Endothelial cell of umbilical vein (primary cell): ENCODE results near the gene AP1G1. TPM values are rescaled to one million over a fixed set of nuclear protein-coding genes. Genes with fewer than 3 reads are reported as not detected.

Source experiments
- BruUV-seq: library from RNA; stranded (reverse); fragments of 400-500 nt; replicated peaks from 2 replicates; lab custom pipeline; 2021; lab: Mats Ljungman, UMichigan
- CTCF ChIA-PET: fragments of 300-600, 350-600 bp; sonication (Branson Sonifier 250); formaldehyde crosslinking; loops from one replicate; lab custom pipeline; 2021; ENCODE audit warnings: antibody characterized with exemption, inconsistent platforms; lab: Charles Lee
- POLR2A ChIA-PET: fragments of 300-600, 350-600 bp; sonication (Branson Sonifier 250); formaldehyde crosslinking; loops from one replicate; lab custom pipeline; 2021; ENCODE audit warnings: antibody characterized with exemption, inconsistent platforms; lab: Charles Lee
- DNase-seq: peaks from one replicate; pipeline ENCODE4 v3.0.0-alpha.2; 2011; ENCODE audit warnings: low read depth, low spot score
- FAIRE-seq: peaks from 2 replicates; lab custom pipeline; 2011; peaks lifted over from hg19 to GRCh38; lab: Jason Lieb, UNC
- H2AFZ ChIP-seq: 2 replicates; pipeline ENCODE4 v1.6.0; 2012; ENCODE audit warnings: low read depth, low read length, control low read depth, inconsistent platforms
- H3K27ac ChIP-seq: 2 replicates; pipeline ENCODE4 v1.5.1; 2011; ENCODE audit warnings: low read depth, mild to moderate bottlenecking, control low read depth, low read length, moderate library complexity; ENCODE audit not compliant: insufficient read depth
- H3K27me3 ChIP-seq, 2 experiments: 2 replicates each; pipeline versions ENCODE4 v1.6.0 to v1.6.1; 2011; ENCODE audit warnings: low read length in 2 of 2, mixed read lengths in 1 of 2; ENCODE audit not compliant: control insufficient read depth in 2 of 2, insufficient read depth in 2 of 2
- H3K36me3 ChIP-seq, 2 experiments: 2 replicates in 1 of 2; 3 replicates in 1 of 2; pipeline ENCODE4 v1.5.1; 2011; ENCODE audit warnings: low read length in 2 of 2, mild to moderate bottlenecking in 1 of 2, moderate library complexity in 1 of 2; ENCODE audit not compliant: control insufficient read depth in 2 of 2, insufficient read depth in 2 of 2; ENCODE audit errors: extremely low read depth in 1 of 2
- H3K4me1 ChIP-seq: 3 replicates; pipeline ENCODE4 v1.5.1; 2011; ENCODE audit warnings: mild to moderate bottlenecking, low read length; ENCODE audit not compliant: control insufficient read depth, insufficient read depth; ENCODE audit errors: extremely low read depth
- H3K4me2 ChIP-seq: 2 replicates; pipeline ENCODE4 v1.6.1; 2011; ENCODE audit warnings: low read length, control low read depth, mixed read lengths; ENCODE audit not compliant: insufficient read depth
- H3K4me3 ChIP-seq, 3 experiments: fragments of 200-600 bp in 1 of 3; sonication (generic), shearing (Covaris generic) in 1 of 3; replicated peaks in 1 of 3; 2 replicates each; pipeline ENCODE4 v1.5.1; 2011 to 2016; ENCODE audit warnings: control low read depth in 3 of 3, low read length in 3 of 3, mild to moderate bottlenecking in 2 of 3, inconsistent platforms in 1 of 3, low read depth in 1 of 3, moderate library complexity in 1 of 3; ENCODE audit not compliant: insufficient read depth in 1 of 3
- H3K79me2 ChIP-seq: 2 replicates; pipeline ENCODE4 v1.6.0; 2012; ENCODE audit warnings: low read length, inconsistent platforms; ENCODE audit not compliant: control insufficient read depth, insufficient read depth
- H3K9ac ChIP-seq: replicated peaks from 2 replicates; pipeline ENCODE3; 2011; ENCODE audit warnings: low read length, control low read depth; ENCODE audit not compliant: insufficient read depth; ENCODE audit errors: extremely low read depth
- H3K9me1 ChIP-seq: replicated peaks from 3 replicates; pipeline ENCODE4 v1.6.0; 2011; ENCODE audit warnings: mild to moderate bottlenecking, low read length; ENCODE audit not compliant: control insufficient read depth, insufficient read depth; ENCODE audit errors: extremely low read depth
- H3K9me3 ChIP-seq: replicated peaks from 2 replicates; pipeline ENCODE4 v1.5.1; 2012; ENCODE audit warnings: low read length, inconsistent platforms; ENCODE audit not compliant: control insufficient read depth, insufficient read depth
- H4K20me1 ChIP-seq: replicated peaks from 2 replicates; pipeline ENCODE3; 2011; ENCODE audit warnings: mild to moderate bottlenecking, low read length; ENCODE audit not compliant: control insufficient read depth, insufficient read depth; ENCODE audit errors: extremely low read depth
- CTCF ChIP-seq, 2 donors: IDR thresholded peaks; 1 replicate in 1 of 2; 2 replicates in 1 of 2; pipeline ENCODE4 v1.5.1; 2011; ENCODE audit warnings: low read length in 2 of 2, mild to moderate bottlenecking in 2 of 2, moderate library complexity in 2 of 2, control low read depth in 1 of 2, inconsistent platforms in 1 of 2, low read depth in 1 of 2; ENCODE audit not compliant: insufficient read depth in 1 of 2; ENCODE audit errors: extremely low read depth in 1 of 2
- EZH2 ChIP-seq: IDR thresholded peaks from 2 replicates; pipeline ENCODE4 v1.6.1; 2012; ENCODE audit warnings: borderline replicate concordance, low read depth, mild to moderate bottlenecking, moderate library complexity, low read length, inconsistent platforms; ENCODE audit not compliant: severe bottlenecking
- FOS ChIP-seq: IDR thresholded peaks from 2 replicates; pipeline ENCODE4 v1.6.1; 2011; ENCODE audit warnings: mild to moderate bottlenecking, low read length, moderate library complexity, borderline replicate concordance; ENCODE audit not compliant: insufficient read depth
- GATA2 ChIP-seq: IDR thresholded peaks from 2 replicates; pipeline ENCODE4 v1.7.0; 2011; ENCODE audit warnings: low read depth, mild to moderate bottlenecking, moderate library complexity, mixed read lengths, low read length; ENCODE audit not compliant: insufficient read length, insufficient read depth
- JUN ChIP-seq: IDR thresholded peaks from 2 replicates; pipeline ENCODE4 v1.6.1; 2011; ENCODE audit warnings: borderline replicate concordance, low read depth; ENCODE audit not compliant: insufficient read length, insufficient read depth
- MAX ChIP-seq: IDR thresholded peaks from 2 replicates; pipeline ENCODE4 v1.6.1; 2011; ENCODE audit not compliant: insufficient read depth, insufficient read length
- MYC ChIP-seq: IDR thresholded peaks from one replicate; pipeline ENCODE4 v1.6.1; 2011; ENCODE audit warnings: mild to moderate bottlenecking, low read depth, low read length
- POLR2A ChIP-seq: IDR thresholded peaks from 2 replicates; pipeline ENCODE4 v1.6.1; 2012; ENCODE audit warnings: low read depth, mild to moderate bottlenecking, control low read depth, low read length
- POLR2AphosphoS5 ChIP-seq: IDR thresholded peaks from 2 replicates; pipeline ENCODE4 v1.6.1; 2012; ENCODE audit warnings: low read depth, mild to moderate bottlenecking, control low read depth, low read length, moderate library complexity; ENCODE audit not compliant: insufficient read depth
- dilution Hi-C: fragments of 300-500 bp; cut with MboI; formaldehyde crosslinking; loops from one replicate; pipeline ENCODE4 v1.15.0; 2019; ENCODE audit warnings: low sequenced_read_pairs; ENCODE audit not compliant: extremely low pct_ligation_motif_present
- intact Hi-C: fragments of 100-400 bp; cut with micrococcal nuclease; formaldehyde crosslinking; loops from one replicate; pipeline ENCODE4 v1.10.0; 2022
- polyA plus RNA-seq, 4 experiments: library from polyadenylated mRNA; depleted of rRNA in 3 of 4; stranded (reverse) in 3 of 4; unstranded in 1 of 4; fragments of >200 nt; gene quantifications; 2 replicates each; pipeline versions ENCODE4 v1.2.1 to v1.2.3, GENCODE V29; 2011 to 2012; ENCODE audit warnings: missing spikeins in 1 of 4
- total RNA-seq: library from RNA; stranded (reverse); gene quantifications from 2 replicates; pipeline ENCODE4 v1.2.3, GENCODE V29; 2021

The AP1G1 gene
- total and polyA plus RNA-seq, 2 donors (not counting 3 experiments of a cell fraction or from before 2014, with no cell fraction given) = 57.4 to 85.3 TPM

DNA sequence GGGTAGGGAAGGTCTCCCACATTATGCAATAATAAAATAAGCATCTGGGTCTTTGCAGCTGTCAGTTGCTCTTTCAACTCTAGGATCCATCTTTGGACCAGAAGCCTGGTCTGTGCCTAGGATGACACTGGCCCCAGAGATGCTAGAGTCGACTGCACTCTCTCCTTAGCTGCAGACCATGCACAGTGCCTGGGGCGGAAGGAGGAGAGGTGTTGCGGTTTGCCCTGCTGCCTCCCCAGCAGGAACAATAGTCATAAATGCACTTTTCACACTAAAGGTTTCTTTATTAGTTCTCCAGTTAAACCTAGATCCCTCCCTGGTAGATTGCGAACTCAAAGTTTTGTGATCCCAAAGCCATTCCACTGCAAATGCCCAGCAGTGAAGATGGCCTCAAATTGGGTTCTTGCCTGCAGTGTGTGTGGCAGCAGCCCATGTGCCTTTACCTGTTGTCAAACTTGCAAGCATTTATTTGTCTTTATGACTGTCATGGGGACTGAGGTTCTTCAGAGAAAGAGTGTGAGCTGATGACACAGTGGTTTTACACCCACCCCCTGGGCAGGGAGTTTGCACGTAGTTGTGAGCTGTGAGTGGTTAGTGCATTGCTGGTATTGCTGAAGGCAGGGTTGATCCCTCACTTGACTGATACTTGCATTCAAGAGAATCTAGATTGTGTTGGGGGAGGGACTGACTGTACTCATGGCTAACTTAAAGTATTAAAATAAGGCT is 47.5 kb upstream of the AP1G1 start:
- Histone ChIP-seq H3K9me3 (no peaks in the 10 kb centered on the region), H3K36me3 (peaks cover 11 to 15% of the 10 kb centered on the region in 2 experiments), H3K9me1 (no peaks in the 10 kb centered on the region), H2AFZ (no peak overlapping the region), H4K20me1 (no peaks in the 10 kb centered on the region), H3K4me3 (no peak overlapping the region), H3K27me3 (no peaks in the 10 kb centered on the region), H3K4me1 (no peaks in the 10 kb centered on the region), H3K79me2 (peaks cover 12% of the 10 kb centered on the region), H3K27ac (no peak overlapping the region), H3K4me2 (no peak overlapping the region), H3K9ac (no peak overlapping the region)
- intact Hi-C loops = no loop called here
- TF ChIP-seq JUN (no peak), POLR2A (no peak), MYC (no peak), CTCF (IDR thresholded peaks at IDR 0.05; ENCODE audit: extremely low read depth in 1 of 2, insufficient read depth in 1 of 2, low read depth in 1 of 2, low read length in 2 of 2) (no peak), GATA2 (no peak), FOS (no peak), EZH2 (no peak), POLR2AphosphoS5 (no peak), MAX (no peak)
- no peak for DNase-seq
- POLR2A ChIA-PET = no interaction called here
- no peak for FAIRE-seq
- BruUV-seq = no TSS peak
- CTCF ChIA-PET = interaction anchor here (0.8 kb wide), 1 partner anchor 27 kb away, joined by 3 read pairs; no protein-coding TSS in a partner anchor
- dilution Hi-C loops = no loop called here
